K562 (cell line): ENCODE results near the gene AASDH. TPM values are rescaled to one million over a fixed set of nuclear protein-coding genes. Genes with fewer than 3 reads are reported as not detected.

Experiments
- ATF4 ChIP-seq: fragments of 450-650 bp; formaldehyde crosslinking; IDR thresholded peaks from 2 replicates; pipeline ENCODE4 v1.4.0; 2022; ENCODE audit warnings: mild to moderate bottlenecking, moderate library complexity
- BCOR ChIP-seq: fragments of 450-650 bp; IDR thresholded peaks from 2 replicates; pipeline ENCODE4 v1.6.1; 2016
- CHAMP1 ChIP-seq: fragments of 450-650 bp; IDR thresholded peaks from 2 replicates; pipeline ENCODE4 v1.6.1; 2016; ENCODE audit warnings: mild to moderate bottlenecking
- CHD4 ChIP-seq: fragments of 200-600 bp; sonication (generic); IDR thresholded peaks from 3 replicates; pipeline ENCODE4 v1.6.1; 2012; ENCODE audit warnings: low read depth, mild to moderate bottlenecking, mixed read lengths, low read length, inconsistent platforms; ENCODE audit not compliant: insufficient read depth, insufficient replicate concordance, poor library complexity, severe bottlenecking
- CTBP1 ChIP-seq: fragments of 450-650 bp; IDR thresholded peaks from 2 replicates; pipeline ENCODE4 v1.6.1; 2016; ENCODE audit warnings: borderline replicate concordance
- ETS1 ChIP-seq: conservative IDR thresholded peaks from 2 replicates; pipeline ENCODE4 v1.6.1; 2011; ENCODE audit warnings: low read depth, mild to moderate bottlenecking, low read length; ENCODE audit not compliant: control insufficient read depth
- FOXK2 ChIP-seq, 2 experiments: fragments of 450-650 bp; IDR thresholded peaks in 1 of 2; conservative IDR thresholded peaks in 1 of 2; 2 replicates each; pipeline ENCODE4 v1.6.1; 2016; ENCODE audit warnings: low read depth in 2 of 2, mild to moderate bottlenecking in 1 of 2
- HMGN3 ChIP-seq: IDR thresholded peaks from 2 replicates; pipeline ENCODE4 v1.6.1; 2011; ENCODE audit warnings: borderline replicate concordance, low read depth, mild to moderate bottlenecking, mixed read lengths, low read length; ENCODE audit not compliant: insufficient read length; ENCODE audit errors: extremely low read depth
- HNRNPUL1 ChIP-seq: fragments of 200-400 bp; formaldehyde crosslinking; IDR thresholded peaks from 2 replicates; pipeline ENCODE4 v1.6.1; 2017; ENCODE audit warnings: low read length
- MTA2 ChIP-seq: fragments of 450-650 bp; IDR thresholded peaks from 2 replicates; pipeline ENCODE4 v1.6.1; 2016; ENCODE audit warnings: low read depth
- NEUROD1 ChIP-seq: fragments of 150-350 bp; IDR thresholded peaks from 2 replicates; pipeline ENCODE4 v1.6.1; 2014; ENCODE audit warnings: borderline replicate concordance, low read length, low read depth; ENCODE audit not compliant: partially characterized antibody
- NFIC ChIP-seq: fragments of 450-650 bp; IDR thresholded peaks from 2 replicates; pipeline ENCODE4 v1.6.1; 2017; ENCODE audit warnings: mild to moderate bottlenecking, inconsistent platforms
- PCBP1 ChIP-seq: fragments of 200-400 bp; formaldehyde crosslinking; IDR thresholded peaks from 2 replicates; pipeline ENCODE4 v1.6.1; 2018; ENCODE audit warnings: mild to moderate bottlenecking, low read depth, low read length; ENCODE audit not compliant: poor library complexity, severe bottlenecking
- PHB2 ChIP-seq: fragments of 450-650 bp; IDR thresholded peaks from 2 replicates; pipeline ENCODE4 v1.6.1; 2017; ENCODE audit warnings: low read depth
- PHF8 ChIP-seq: fragments of 200-600 bp; sonication (generic); IDR thresholded peaks from 2 replicates; pipeline ENCODE4 v1.6.1; 2012; ENCODE audit warnings: mixed run types, mild to moderate bottlenecking, inconsistent platforms, low read length, moderate library complexity, borderline replicate concordance
- POLR2B ChIP-seq: fragments of 450-650 bp; IDR thresholded peaks from 2 replicates; pipeline ENCODE4 v1.6.1; 2018; ENCODE audit warnings: low read depth; ENCODE audit not compliant: partially characterized antibody
- SMAD4 ChIP-seq: fragments of 250-450 bp; sonication (Bioruptor Pico); conservative IDR thresholded peaks from 2 replicates; pipeline ENCODE4 v1.8.0; 2021; ENCODE audit warnings: inconsistent platforms, mild to moderate bottlenecking, moderate library complexity
- SMARCA4 ChIP-seq: fragments of 450-650 bp; IDR thresholded peaks from 2 replicates; pipeline ENCODE4 v1.6.1; 2016
- TAL1 ChIP-seq: fragments of 450-650 bp; IDR thresholded peaks from 2 replicates; pipeline ENCODE4 v1.6.1; 2016; ENCODE audit warnings: mild to moderate bottlenecking
- TCF7L2 ChIP-seq: fragments of 150-350 bp; IDR thresholded peaks from 2 replicates; pipeline ENCODE4 v1.6.1; 2016; ENCODE audit warnings: low read depth, mild to moderate bottlenecking, low read length, moderate library complexity
- U2AF2 ChIP-seq: fragments of 200-400 bp; formaldehyde crosslinking; optimal IDR thresholded peaks from 2 replicates; pipeline ENCODE3; 2017; ENCODE audit warnings: low read depth, mild to moderate bottlenecking, low read length
- ZNF239 ChIP-seq: fragments of 250-450 bp; sonication (Bioruptor Pico); IDR thresholded peaks from 2 replicates; pipeline ENCODE4 v1.4.0; 2020; ENCODE audit warnings: mild to moderate bottlenecking
- polyA plus RNA-seq, 8 experiments: library from polyadenylated mRNA; depleted of rRNA in 4 of 8; stranded (reverse) in 5 of 8; unstranded in 3 of 8; fragments of >200 nt; fragmentation: Nextera tagmentation in 2 of 8; fragmentation: Illumina TruSeq in 1 of 8; extraction: Ambion mirVana in 2 of 8; extraction: Trizol in 1 of 8; gene quantifications; 2 replicates each; pipeline versions ENCODE4 v1.2.1 to v1.2.3, GENCODE V29; 2011 to 2014; ENCODE audit warnings: inconsistent platforms in 1 of 8, missing spikeins in 1 of 8
- total RNA-seq, 7 experiments: library from RNA; depleted of rRNA in 6 of 7; stranded (reverse); fragments of >200 nt in 6 of 7; fragmentation: Illumina TruSeq in 2 of 7; extraction: Trizol in 2 of 7; gene quantifications; 2 replicates each; pipeline versions ENCODE4 v1.2.1 to v1.2.3, GENCODE V29; 2011 to 2021; ENCODE audit warnings: low replicate concordance in 1 of 7

AASDH gene
- total and polyA plus RNA-seq, 9 of the 15 experiments (the other 6 are each of a cell fraction or from before 2014, with no cell fraction given): 8.6 to 29.7 (median 13.7) TPM

- TF ChIP-seq CHD4 (no peak), NFIC (peak; percentile 65), HMGN3 (no peak), MTA2 (peak; percentile 86), BCOR (no peak), TCF7L2 (no peak), SMARCA4 (peak; percentile 95), PHB2 (peak; percentile 62; the same call in 1 of the 2 replicates), HNRNPUL1 (no peak), ATF4 (CRISPR knock-in tag) (no peak), ZNF239 (no peak), U2AF2 (no peak), FOXK2 (conservative IDR thresholded peaks at IDR 0.05 in 1 of 2, IDR thresholded peaks at IDR 0.05 in 1 of 2; ENCODE audit: low read depth in 2 of 2) (peak; percentile 85 to 95), CHAMP1 (peak; percentile 25; the same call in 1 of the 2 replicates), NEUROD1 (no peak), PHF8 (no peak), CTBP1 (peak; percentile 85), ETS1 (no peak), SMAD4 (CRISPR knock-in tag) (peak; percentile 57; the same call in 1 of the 2 replicates), PCBP1 (no peak), TAL1 (peak; percentile 93), POLR2B (no peak)
These were observed 2.3 kb upstream of the AASDH start (continued) for GRCh38 chr4:56389558-56389957.
